GM21529 (cell line): ENCODE data around the gene TGFB1.
"Not testable (repeated sequence)": the region's sequence is repeated elsewhere in the genome, so short reads cannot be mapped to it uniquely, and the experiment has no call there.

Experiments used
- ATAC-seq: cut with Tn5 transposase; IDR thresholded peaks from one replicate; pipeline ENCODE4 v1.9.1; 2021; ENCODE audit not compliant: unreplicated experiment

The TGFB1 gene

GRCh38 chr19:41371119-41371518 is 17.4 kb upstream of the TGFB1 start:
- ATAC-seq, result not testable (repeated sequence)

DNA sequence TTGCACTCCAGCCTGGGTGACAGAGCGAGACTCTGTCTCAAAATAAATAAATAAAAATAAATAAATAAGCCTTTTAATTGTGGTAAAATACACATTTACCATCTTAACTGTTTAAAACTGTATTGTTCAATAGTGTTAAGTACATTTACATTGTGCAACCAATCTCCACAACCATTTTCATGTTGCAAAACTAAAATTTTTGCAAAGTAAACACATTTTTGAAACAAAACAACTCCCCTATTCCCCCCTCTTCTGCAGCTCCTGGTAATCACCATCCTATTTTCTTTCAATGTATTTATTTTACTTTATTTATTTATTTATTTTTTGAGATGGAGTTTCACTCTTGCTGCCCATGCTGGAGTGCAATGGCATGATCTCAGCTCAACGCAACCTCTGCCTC is 16.0 kb upstream of the TGFB1 start:
- ATAC-seq, result no peak

DNA sequence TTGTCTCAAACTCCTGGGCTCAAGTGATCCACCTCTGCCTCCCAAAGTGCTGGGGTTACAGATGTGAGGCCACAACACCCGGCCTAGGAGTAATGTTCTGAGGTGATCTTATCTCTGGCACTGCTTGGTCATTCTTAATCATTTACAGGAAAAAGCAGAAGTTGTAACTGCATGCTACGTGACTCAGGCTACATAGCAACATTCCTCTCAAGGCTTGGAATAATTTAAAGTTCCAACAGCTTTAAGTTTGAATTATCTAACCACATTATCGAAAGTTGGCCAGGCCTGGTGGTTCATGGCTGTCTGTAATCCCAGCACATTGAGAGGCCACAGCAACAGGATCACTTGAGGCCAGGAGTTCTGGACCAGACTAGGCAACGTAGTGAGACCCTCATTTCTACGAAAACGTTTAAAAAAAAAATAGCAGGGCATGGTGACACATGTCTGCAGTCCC is 14.2 kb upstream of the TGFB1 start:
- ATAC-seq, result no peak

GRCh38 chr19:41366089-41366488 is 12.4 kb upstream of the TGFB1 start:
- ATAC-seq, result no peak

DNA sequence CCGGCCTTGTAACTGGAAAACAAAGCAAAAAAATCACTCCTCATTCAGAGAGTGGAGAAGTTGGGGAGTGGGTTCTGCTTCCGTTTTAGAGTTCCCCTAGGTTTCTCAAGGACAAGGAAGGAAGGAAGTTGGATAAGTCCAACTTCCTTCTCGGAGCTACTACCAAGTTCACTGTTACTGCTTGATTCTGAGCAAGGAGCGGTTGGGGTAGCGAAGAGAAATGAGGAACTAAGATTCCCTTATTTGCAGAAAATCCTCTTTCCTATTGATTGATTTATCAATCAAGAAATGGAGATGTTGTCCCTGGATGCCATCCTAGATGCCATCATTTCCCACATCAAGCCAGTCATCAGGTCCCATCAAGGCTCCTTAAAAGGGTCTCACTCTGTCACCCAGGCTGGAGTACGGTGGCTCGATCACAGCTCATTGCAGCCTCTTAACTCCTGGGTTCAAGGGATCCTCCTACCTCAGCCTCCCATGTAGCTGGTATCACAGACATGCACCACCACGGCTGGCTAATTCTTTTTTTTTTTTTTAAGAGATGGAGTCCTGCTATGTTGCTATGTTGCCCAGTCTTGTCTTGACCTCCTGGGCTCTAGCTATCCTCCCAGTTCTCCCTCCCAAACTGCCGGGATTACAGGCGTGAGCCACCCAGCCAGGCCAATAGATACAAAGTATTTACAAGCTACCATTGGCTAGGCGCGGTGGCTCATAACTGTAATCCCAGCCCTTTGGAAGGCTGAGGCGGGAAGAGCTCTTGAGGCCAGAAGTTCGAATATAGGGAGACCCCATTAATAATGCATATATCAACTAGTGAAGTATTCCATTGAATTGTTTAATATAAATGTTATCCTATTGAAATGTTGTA is 11.0 kb upstream of the TGFB1 start:
- ATAC-seq, result no peak

- peak; percentile 88 for ATAC-seq
Observed at GRCh38 chr19:41363753-41364523, 10.2 kb upstream of the TGFB1 start, which contains the start of gene B9D2. Gene B9D2 (minus strand): TSS chr19:41364149. CDS start chr19:41363519, 630 bp downstream.

- no peak for ATAC-seq
Observed at GRCh38 chr19:41363371-41363752, 9.6 kb upstream of the TGFB1 start.

- no peak for ATAC-seq
Observed at GRCh38 chr19:41362143-41362847, 8.6 kb upstream of the TGFB1 start.

DNA sequence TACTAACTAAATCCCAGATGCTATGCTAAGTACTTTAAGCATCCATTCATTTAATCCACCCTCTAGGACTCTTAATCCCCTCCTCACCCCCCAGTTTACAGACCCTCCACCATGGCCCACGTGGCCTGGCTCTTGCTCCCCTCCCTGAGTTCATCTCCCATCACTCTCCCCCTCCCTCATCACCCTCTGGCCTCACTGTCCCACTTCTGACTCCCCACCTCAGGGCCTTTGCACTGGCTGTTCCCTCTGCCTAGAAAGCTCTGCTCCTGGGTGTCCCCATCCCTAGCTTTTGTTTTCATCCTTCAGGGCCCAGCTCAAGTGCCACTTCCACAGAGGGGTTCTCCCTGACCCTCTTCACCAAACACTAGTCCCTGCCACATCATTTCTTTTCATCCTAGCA is 6.0 kb upstream of the TGFB1 start:
- no peak for ATAC-seq

DNA sequence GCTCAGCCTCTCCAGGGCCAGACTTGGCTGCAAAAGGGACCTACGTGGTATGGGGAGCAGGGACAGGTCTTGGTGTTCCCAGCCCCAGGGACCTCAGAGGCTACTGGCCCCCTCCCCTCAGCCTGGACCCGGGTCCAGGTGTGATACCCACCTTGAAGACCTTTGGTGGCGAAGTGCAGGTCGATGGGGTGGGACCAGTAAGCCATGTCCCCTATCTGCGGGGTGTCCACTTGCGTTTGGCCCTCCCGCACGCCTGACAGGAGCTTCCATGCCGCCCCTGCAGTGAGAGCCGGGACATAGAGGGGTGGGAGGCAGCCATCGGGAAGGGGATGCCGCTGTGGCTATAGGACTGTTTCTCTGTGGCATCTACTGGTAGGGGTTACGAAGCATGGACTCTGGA is 4.0 kb upstream of the TGFB1 start:
- ATAC-seq, result no peak

DNA sequence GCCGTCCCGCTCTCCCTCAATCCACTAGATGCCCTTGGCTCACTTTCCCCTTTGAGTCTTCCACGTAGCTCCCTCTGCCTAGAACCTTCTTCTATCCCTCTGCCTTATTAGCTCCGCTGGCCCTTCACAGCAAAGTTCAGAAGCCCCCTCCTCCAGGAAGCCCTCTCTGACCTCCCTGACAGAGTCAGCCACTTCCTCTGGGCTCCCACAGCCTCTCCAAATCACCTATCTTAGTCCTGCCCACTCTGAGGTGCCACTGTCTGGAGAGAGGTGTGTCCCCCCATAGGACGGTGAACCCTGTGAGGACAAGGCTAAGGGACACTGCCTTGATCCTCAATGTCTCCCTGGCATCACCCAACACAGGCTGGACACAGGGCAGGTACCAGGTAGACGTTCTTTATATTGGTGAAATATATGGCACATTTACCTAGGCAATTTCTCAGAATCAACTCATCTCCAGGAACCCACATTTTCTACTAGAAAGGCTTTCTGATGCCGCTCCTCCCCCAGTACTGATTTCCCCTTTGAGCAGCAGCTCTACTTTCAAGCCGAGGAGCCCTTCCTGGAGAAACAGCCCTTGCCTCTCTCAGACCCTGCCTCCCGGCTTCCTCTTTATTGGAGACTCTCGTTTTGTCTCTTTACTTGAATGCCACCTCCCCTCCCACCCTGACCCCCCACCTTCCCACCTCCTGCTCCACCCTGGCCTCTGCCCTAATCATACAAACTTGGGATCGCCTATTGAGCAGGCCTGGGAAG is 3.4 kb upstream of the TGFB1 start:
- no peak for ATAC-seq

DNA sequence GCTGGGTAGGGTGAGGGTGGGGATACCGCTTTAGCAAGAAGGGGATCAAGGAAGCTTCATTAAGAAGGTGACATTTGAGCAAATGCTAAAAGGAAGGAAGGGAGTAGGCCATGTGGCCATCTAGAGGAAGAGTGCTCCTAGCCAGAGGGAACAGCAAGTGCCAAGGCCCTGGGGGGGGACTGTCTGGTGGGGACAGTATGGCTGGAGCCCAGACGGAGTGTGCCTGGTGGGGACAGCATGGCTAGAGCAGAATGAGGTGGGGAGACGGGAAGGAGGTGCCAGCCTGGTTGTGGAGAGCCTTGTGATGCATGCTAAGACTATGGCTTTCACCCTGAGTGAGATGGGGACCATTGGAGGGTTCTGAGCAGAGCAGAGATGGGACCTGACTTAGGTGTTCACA is 2.1 kb upstream of the TGFB1 start:
- ATAC-seq, result no peak

GRCh38 chr19:41355035-41355434 is 1.3 kb upstream of the TGFB1 start:
- no peak for ATAC-seq

GRCh38 chr19:41354343-41354953 is 726 bp upstream of the TGFB1 start:
- no peak for ATAC-seq

GRCh38 chr19:41352609-41353465 is 885 bp downstream of the TGFB1 start:
- no peak for ATAC-seq

DNA sequence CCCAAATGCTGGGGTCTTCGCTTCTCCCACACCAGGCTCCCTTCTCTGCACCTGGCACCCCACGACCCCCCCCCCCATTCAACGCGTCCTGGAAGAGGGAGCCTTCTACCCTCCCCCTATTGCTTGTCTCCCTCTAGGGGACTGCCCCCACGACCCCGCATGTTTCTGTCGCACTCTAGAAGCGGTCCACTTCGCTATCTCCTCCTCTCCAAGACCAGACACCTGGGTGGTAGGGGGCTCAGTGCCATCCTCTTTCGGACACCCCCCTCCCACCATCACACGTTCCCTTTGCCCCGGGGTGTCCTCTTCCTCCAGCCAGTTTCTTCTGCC is 1.5 kb downstream of the TGFB1 start:
- no peak for ATAC-seq

- ATAC-seq, result peak; percentile 37
Observed at GRCh38 chr19:41351339-41352245, 2.1 kb downstream of the TGFB1 start.

DNA sequence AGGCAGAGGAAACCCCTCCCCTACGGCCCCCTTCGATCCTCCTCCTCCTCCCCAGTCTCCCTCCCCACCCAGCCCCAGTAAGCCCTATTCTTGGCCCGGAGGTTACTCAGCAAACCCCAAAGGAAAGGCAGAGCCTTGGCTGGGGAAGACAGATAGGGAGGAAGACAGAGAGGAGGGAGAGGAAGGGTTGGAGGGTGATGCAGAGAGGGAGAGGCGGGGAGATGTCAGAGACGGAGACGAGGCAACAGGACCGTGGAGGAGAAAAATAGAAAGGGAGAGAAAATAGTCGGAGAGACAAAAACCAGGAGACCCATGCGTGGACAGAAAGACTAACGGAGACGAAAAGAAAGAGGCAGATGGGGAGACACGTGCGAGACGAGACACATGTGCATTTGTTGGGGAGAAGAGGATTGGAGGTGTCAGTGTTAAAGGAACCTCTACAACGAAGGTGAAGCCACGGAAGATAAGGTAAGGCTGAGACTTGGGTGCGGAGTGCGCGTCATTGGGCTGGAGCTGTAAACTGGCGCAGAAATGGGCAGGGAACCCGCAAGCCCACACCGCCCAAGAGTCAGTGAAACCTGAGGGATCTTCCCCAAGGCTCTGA is 2.9 kb downstream of the TGFB1 start:
- no peak for ATAC-seq
